GM13977 (cell line): Measurements from ENCODE around the gene ZNF491.
A peak's percentile ranks its signal among the peaks of the same experiment; 100 is the strongest.
"Not testable (repeated sequence)": the region's sequence is repeated elsewhere in the genome, so short reads cannot be mapped to it uniquely, and the experiment has no call there.

Experiments
- DNase-seq: peaks from one replicate; pipeline ENCODE4 v3.0.0; 2012; ENCODE audit warnings: low spot score
- in situ Hi-C: fragments of 300-500 bp; cut with MboI; formaldehyde crosslinking; loops from one replicate; pipeline ENCODE4 v1.12.0; 2022; ENCODE audit warnings: low sequenced_read_pairs, low pct_unique_long_range_greater_than_20kb, mixed read lengths, inconsistent platforms; ENCODE audit not compliant: unreplicated experiment
- TF ChIP-seq, protein P1 (sequence below): IDR thresholded peaks from 2 replicates; pipeline ENCODE4 v1.5.1; 2012; ENCODE audit warnings: mild to moderate bottlenecking, control low read depth; ENCODE audit not compliant: insufficient read depth; ENCODE audit errors: extremely low read depth, missing control alignments

The ZNF491 gene

GRCh38 chr19:11848594-11849469, 50.5 kb downstream of the ZNF491 start, which contains the start of gene ZNF439:
TSS of gene ZNF439 (plus strand) at chr19:11848726. CDS start at chr19:11848868, 142 bp downstream.
- in situ Hi-C loops = no loop called here
- TF ChIP-seq, protein P1, sequence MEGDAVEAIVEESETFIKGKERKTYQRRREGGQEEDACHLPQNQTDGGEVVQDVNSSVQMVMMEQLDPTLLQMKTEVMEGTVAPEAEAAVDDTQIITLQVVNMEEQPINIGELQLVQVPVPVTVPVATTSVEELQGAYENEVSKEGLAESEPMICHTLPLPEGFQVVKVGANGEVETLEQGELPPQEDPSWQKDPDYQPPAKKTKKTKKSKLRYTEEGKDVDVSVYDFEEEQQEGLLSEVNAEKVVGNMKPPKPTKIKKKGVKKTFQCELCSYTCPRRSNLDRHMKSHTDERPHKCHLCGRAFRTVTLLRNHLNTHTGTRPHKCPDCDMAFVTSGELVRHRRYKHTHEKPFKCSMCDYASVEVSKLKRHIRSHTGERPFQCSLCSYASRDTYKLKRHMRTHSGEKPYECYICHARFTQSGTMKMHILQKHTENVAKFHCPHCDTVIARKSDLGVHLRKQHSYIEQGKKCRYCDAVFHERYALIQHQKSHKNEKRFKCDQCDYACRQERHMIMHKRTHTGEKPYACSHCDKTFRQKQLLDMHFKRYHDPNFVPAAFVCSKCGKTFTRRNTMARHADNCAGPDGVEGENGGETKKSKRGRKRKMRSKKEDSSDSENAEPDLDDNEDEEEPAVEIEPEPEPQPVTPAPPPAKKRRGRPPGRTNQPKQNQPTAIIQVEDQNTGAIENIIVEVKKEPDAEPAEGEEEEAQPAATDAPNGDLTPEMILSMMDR = no peak
- DNase-seq = peak; percentile 94

- DNase-seq, in situ Hi-C loops: not testable (repeated sequence)
Observed at GRCh38 chr19:11850289-11850688, 52.0 kb downstream of the ZNF491 start.

DNA sequence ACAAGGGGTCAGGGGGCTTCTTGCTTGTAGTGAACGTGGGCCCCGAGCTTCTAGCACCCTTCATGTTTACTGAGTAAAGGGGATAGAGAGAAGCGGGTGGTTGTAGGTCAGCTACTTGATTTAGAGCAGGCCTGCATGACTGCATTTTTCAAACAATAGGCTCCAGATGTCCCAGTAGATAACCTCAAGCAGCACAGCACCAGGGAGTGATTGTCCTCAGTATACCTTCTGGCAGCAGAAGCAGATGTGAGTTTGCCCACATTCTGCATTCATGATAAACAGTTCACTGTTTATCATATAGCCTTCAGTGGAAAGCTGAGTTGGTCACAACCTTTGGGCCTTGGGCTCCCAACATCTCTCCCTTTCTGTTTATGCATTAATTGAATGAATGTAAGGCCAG, 55.0 kb downstream of the ZNF491 start:
- TF ChIP-seq, protein P1 = no peak
- in situ Hi-C loops = no loop called here
- no peak for DNase-seq

DNA sequence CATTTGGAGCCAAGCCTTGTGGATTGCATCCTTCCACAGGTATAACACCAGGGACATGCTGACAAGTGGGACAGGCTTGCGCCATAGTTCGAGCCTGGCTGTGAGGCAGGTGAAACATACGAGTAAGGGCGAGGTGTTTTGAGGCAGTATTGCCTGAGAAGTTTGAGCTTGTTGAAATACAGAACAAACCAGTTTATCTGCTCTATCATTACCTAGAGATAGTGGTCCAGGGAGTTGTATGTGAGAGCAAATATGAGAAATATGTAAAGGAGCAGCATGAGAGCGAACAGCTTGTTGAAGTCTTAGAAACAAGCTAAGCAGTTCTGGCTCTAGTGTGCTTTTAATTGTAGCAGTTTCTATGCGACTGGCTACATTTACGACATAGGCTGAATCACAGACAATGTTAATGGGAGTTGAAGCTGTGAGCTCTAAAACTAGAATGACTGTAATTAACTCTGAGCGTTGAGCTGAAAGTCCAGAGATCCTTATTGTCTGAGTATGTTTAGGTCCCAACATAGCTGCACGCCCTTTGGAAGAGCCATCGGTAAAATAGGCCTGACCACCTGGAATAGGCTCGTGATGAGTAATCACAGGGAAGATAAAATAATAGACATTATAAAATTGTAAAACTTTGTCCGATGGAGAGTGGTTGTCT, 58.4 kb downstream of the ZNF491 start:
- no peak for DNase-seq
- in situ Hi-C loops = no loop called here
- TF ChIP-seq, protein P1 = no peak
